D341Med (cell line): Measurements from ENCODE around the gene RLBP1.

Source experiments
- DNase-seq: peaks from one replicate; pipeline ENCODE4 v3.0.0; 2012; ENCODE audit warnings: low spot score

The RLBP1 gene

GRCh38 chr15:89177633-89178306 lies 43.6 kb downstream of the RLBP1 start:
- DNase-seq = peak; percentile 67

GRCh38 chr15:89177116-89177515 lies 44.3 kb downstream of the RLBP1 start:
- no peak for DNase-seq

DNA sequence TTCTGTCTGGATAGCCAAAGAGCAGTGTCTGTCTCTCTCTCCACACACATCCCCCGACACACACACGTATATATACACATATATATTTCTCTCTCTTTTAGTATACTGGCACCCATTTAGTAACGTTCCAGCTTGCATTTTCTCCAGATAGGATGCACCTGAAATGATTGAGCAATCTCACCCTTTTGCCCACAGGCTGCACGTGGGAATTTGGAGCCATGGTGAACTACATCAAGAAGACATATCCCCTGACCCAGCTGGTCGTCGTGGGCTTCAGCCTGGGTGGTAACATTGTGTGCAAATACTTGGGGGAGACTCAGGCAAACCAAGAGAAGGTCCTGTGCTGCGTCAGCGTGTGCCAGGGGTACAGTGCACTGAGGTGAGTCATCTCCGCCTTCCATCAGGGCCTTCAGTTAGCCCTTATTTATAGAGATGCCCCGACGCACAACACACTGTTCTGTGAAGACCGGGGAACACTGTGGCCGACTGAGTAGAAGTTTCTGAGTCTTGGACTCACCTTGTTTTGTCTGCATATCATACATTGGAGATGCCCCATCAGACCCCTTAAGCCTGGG lies 45.7 kb downstream of the RLBP1 start:
- no peak for DNase-seq

- DNase-seq = no peak
These were observed 46.9 kb downstream of the RLBP1 start for GRCh38 chr15:89174476-89174875.

- no peak for DNase-seq
These were observed 48.5 kb downstream of the RLBP1 start for GRCh38 chr15:89172921-89173320.

- peak; percentile 67 for DNase-seq
These were observed 50.0 kb downstream of the RLBP1 start for GRCh38 chr15:89171136-89172072.

DNA sequence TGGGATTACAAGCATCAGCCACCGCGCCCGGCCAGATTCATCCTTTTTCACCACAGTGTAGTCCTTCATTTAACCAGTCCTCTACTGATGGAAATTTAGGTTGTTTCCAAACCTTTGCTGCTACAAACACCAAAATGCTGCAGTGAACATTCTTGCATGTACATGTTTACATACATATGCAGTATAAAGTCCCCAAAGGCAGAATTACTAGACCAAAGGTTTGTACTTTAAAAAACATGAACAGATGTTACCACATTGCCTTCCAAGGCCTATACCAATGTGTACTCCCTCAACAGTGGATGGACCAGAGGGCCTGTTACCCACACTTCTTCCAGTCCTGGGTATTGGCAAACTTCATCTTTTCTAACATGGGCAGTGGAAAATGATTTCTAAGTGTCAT lies 51.0 kb downstream of the RLBP1 start:
- no peak for DNase-seq

- peak; percentile 86 for DNase-seq
These were observed 53.0 kb downstream of the RLBP1 start for GRCh38 chr15:89168316-89168833.

DNA sequence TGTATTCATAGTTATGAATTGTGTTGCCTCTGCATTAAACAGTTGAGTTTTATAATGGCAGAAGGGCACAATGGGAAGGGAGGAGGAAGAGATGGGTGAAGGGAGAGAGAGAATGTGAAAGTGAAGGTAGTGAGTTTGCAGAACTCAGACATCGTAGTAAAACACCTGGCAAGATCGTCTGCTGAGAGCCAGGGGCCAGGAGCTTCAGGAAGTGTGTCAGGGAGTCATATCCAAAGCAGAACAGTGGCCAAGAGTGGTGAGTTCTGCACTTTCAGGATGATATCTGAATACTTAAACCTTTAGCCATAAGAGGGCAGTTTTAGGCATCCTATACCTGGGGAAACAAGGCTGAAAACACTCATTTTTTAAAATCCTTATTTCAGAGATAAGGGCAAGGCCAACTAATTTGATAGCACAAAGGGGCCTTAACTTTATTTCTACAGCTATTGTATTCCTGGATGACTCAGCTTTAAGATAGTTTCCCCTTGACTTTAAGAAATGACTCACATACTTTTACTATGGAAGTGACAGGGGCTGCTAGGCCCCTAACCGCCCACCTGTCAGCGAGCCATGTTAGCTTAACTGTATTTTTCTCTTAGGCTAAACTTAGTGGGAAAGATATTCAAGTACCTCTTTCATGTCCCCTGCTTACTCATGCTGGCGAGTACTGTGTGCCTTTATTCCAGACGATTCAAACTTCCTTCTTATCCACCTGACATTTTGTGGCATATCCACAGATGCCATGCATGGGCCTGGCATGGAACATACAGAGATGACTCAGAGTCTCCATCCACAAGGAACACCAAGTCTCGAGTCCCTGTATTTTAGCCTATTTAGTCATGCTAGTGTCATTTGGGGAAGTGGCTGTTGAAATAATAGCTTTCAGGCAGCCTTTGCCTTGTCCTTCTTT lies 53.9 kb downstream of the RLBP1 start:
- no peak for DNase-seq

- DNase-seq = no peak
These were observed 55.7 kb downstream of the RLBP1 start for GRCh38 chr15:89165677-89166076.

DNA sequence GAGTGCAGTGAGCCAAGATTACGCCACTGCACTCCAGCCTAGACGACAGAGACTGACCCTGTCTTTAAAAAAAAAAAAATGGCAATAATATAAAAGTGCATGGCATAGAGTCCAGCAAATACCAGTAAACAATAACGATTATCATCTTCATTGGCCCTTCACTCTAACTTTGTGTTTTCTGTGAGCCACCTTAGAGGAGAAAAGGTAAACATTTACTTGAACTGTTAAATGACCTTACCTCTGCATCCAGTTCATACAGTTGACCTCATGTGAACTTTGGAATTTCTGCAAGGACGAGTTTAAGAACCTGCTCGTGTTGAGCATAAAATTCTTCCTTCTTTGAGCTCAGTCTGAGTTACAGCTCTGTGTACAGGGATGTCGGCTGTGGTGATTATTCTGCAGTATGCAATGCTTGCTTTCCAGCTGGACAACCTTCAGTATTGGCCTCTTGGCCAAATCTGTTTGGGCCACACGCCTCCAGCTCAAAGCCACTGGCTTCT lies 56.6 kb downstream of the RLBP1 start:
- no peak for DNase-seq

DNA sequence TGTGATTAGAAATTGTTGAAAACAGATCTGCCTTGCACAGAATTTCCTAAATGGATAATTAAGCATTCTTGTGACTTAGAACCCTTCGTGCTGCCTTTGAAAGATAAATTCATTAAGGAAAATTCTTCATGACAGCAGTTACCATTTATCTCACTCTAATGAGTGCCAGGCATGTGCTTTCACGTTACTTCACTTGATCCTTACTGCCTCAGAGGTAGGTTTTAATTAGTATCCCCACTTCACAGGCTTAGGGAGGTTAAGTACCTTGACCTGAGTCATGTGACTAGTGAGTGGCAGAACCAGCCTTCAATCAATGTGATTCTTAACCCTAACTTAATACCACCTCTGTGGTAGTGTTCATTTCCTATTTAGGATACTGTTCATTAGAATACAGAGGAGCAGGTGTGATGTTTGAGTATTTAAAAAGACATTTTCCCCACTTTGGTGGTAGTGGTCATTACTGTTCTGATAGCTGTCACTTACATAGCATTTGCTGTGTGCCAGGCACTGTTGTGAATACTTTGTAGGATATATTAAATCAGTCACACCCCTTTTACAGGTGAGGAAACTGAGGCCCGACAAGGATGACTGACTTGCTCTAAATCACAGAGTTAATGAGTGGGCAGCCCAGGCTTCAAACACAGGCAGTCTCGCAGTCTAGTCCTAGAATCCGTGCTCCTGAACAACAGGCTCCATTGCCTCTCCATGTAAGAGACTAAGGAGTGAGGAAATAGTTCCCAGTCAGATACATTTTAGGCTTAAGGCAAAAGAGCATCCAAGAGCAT lies 57.9 kb downstream of the RLBP1 start:
- no peak for DNase-seq

- DNase-seq = no peak
These were observed 59.7 kb downstream of the RLBP1 start for GRCh38 chr15:89161666-89162065.
